ENCODE data around the gene DOCK4.

DNA sequence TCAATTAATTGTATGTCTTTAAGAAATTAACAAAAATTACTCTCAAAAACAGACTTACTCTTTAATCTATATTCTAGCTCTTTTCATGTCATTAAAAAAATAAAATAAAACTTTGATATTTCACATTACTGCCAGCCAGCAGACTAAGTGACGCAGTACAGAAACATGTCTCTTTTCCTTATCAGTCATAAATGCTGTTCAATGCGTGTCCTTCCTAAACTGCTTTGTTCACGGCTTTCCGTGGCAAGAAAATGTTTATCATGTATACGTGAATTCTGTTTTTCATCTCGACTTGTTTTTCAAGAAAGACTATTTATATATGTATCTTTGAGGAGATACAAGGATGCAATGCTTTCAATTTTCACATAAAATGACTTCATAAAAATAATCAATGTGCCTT, 182.4 kb downstream of the DOCK4 start:
- TF ChIP-seq CTCF (IDR thresholded peaks at IDR 0.05) (no peak), ZFX (IDR thresholded peaks at IDR 0.05; ENCODE audit: borderline replicate concordance) (no peak)

Data from 22Rv1 (cell line).